Mucosa of descending colon (tissue), 3 donors: ENCODE results near the gene TMEM250. TPM values are rescaled to one million over a fixed set of nuclear protein-coding genes. Genes with fewer than 3 reads are reported as not detected.

ENCODE experiments used
- ATAC-seq: fragments of 200-7000 bp; cut with Tn5 transposase; one replicate; pipeline ENCODE4 v1.9.1; 2020; ENCODE audit warnings: mild to moderate bottlenecking, moderate library complexity
- DNase-seq, 3 donors: peaks; one replicate each; pipeline ENCODE4 v3.0.0-alpha.2; 2020
- H3K36me3 ChIP-seq: fragments of 200-600 bp; one replicate; pipeline ENCODE4 v1.8.0; 2021; ENCODE audit warnings: low read depth, mild to moderate bottlenecking
- H3K4me1 ChIP-seq: fragments of 200-600 bp; one replicate; pipeline ENCODE4 v1.8.0; 2021; ENCODE audit warnings: low read depth, mild to moderate bottlenecking
- H3K4me3 ChIP-seq: fragments of 200-600 bp; one replicate; pipeline ENCODE4 v1.8.0; 2021; ENCODE audit warnings: mild to moderate bottlenecking
- H3K9me3 ChIP-seq: fragments of 200-600 bp; one replicate; pipeline ENCODE4 v1.8.0; 2021; ENCODE audit warnings: mild to moderate bottlenecking
- CTCF ChIP-seq: fragments of 200-600 bp; IDR thresholded peaks from one replicate; pipeline ENCODE4 v1.8.0; 2022; ENCODE audit warnings: antibody characterized with exemption, mild to moderate bottlenecking
- intact Hi-C, 2 donors: fragments of 100-400 bp; cut with DNase I in 1 of 2; cut with micrococcal nuclease in 1 of 2; formaldehyde crosslinking; loops; one replicate each; pipeline versions ENCODE4 v1.11.0 to v1.11.1; 2022; cut with DNase I, micrococcal nuclease
- total RNA-seq, 3 donors: library from RNA; stranded (reverse); fragmentation: NEBNext Ultra II Directional in 2 of 3; extraction: Animal tissue kit (Norgen Biotek cat#: 25700) in 2 of 3; gene quantifications; one replicate each; pipeline versions ENCODE4 v1.2.1 to v1.2.4, GENCODE V29; 2021 to 2023
- donor health status: DM: no; HTN: no; CAD: no; lungs with moderate emphysema.
- donor health status: DM: no; HTN: no; CAD: no.
- donor health status: DM: no; HTN: yes; CAD: no.

The TMEM250 gene
- total RNA-seq, 3 donors from 2014 or later = 47.4 to 54.1 (median 52.0) TPM

GRCh38 chr9:136117916-136118319, 757 bp downstream of the TMEM250 start:
- Histone ChIP-seq H3K36me3 (peaks cover 5% of the 10 kb centered on the region), H3K9me3 (no peaks in the 10 kb centered on the region), H3K4me1 (peaks cover 29% of the 10 kb centered on the region), H3K4me3 (peak overlapping the region; percentile 60)
- no peak for TF ChIP-seq CTCF
- peak; percentile 53 for ATAC-seq
- intact Hi-C loops = no loop called here
- DNase-seq = peak in 2 of 3 donors; percentile 73

GRCh38 chr9:136117291-136117915, 1.3 kb downstream of the TMEM250 start:
- peak in 2 of 3 donors; percentile 66 to 67 for DNase-seq
- no peak for TF ChIP-seq CTCF
- Histone ChIP-seq H3K4me3 (peak overlapping the region; percentile 60), H3K36me3 (peaks cover 5% of the 10 kb centered on the region), H3K4me1 (peaks cover 26% of the 10 kb centered on the region), H3K9me3 (no peaks in the 10 kb centered on the region)
- intact Hi-C loops = no loop called here
- no peak for ATAC-seq

GRCh38 chr9:136116360-136117098, 2.1 kb downstream of the TMEM250 start:
- H3K9me3 ChIP-seq = no peaks in the 10 kb centered on the region
- ATAC-seq = no peak
- no peak for DNase-seq
- intact Hi-C loops = no loop called here
- H3K4me1 ChIP-seq = peaks cover 26% of the 10 kb centered on the region
- peaks cover 5% of the 10 kb centered on the region for H3K36me3 ChIP-seq
- H3K4me3 ChIP-seq = no peak overlapping the region
- TF ChIP-seq CTCF = no peak

- Histone ChIP-seq H3K9me3 (no peaks in the 10 kb centered on the region), H3K36me3 (peaks cover 5% of the 10 kb centered on the region), H3K4me1 (peaks cover 26% of the 10 kb centered on the region), H3K4me3 (no peak overlapping the region)
- ATAC-seq (no peak), DNase-seq (peak in 1 of 3 donors; percentile 6)
- TF ChIP-seq CTCF = no peak
- intact Hi-C loops = no loop called here
Measured at GRCh38 chr9:136115641-136116359, 2.9 kb downstream of the TMEM250 start.

GRCh38 chr9:136115206-136115605, 3.5 kb downstream of the TMEM250 start:
- DNase-seq (no peak), ATAC-seq (no peak)
- Histone ChIP-seq H3K4me1 (peaks cover 22% of the 10 kb centered on the region), H3K9me3 (no peaks in the 10 kb centered on the region), H3K36me3 (peaks cover 5% of the 10 kb centered on the region), H3K4me3 (no peak overlapping the region)
- intact Hi-C loops = no loop called here
- TF ChIP-seq CTCF = no peak
